Caco-2 (cell line): Measurements from ENCODE around the gene C1orf226. TPM values are rescaled to one million over a fixed set of nuclear protein-coding genes. Genes with fewer than 3 reads are reported as not detected.

Experiments
- BruUV-seq: library from RNA; stranded (reverse); fragments of 400-500 nt; replicated peaks from 2 replicates; lab custom pipeline; 2021; lab: Mats Ljungman, UMichigan
- CTCF ChIA-PET: fragments of 300-600 bp; sonication (Branson Sonifier 250); formaldehyde crosslinking; loops from one replicate; lab custom pipeline; 2022; ENCODE audit warnings: antibody characterized with exemption; lab: Charles Lee
- POLR2A ChIA-PET: fragments of 300-600 bp; sonication (Branson Sonifier 250); formaldehyde crosslinking; loops from one replicate; lab custom pipeline; 2022; ENCODE audit warnings: antibody characterized with exemption; lab: Charles Lee
- DNase-seq, 2 experiments: peaks; one replicate each; pipeline versions ENCODE4 v3.0.0 to v3.0.0-alpha.2; 2020 to 2022
- H3K27me3 ChIP-seq: replicated peaks from 2 replicates; pipeline ENCODE4 v1.6.0; 2011; ENCODE audit warnings: low read length; ENCODE audit not compliant: control insufficient read depth, insufficient read depth
- H3K36me3 ChIP-seq: 2 replicates; pipeline ENCODE4 v1.5.1; 2011; ENCODE audit warnings: low read length; ENCODE audit not compliant: control insufficient read depth, insufficient read depth
- H3K4me1 ChIP-seq: fragments of 250-450 bp; sonication (Bioruptor Pico); 2 replicates; pipeline ENCODE4 v1.5.1; 2020; ENCODE audit warnings: mild to moderate bottlenecking
- H3K4me3 ChIP-seq: 2 replicates; pipeline ENCODE4 v1.5.1; 2011; ENCODE audit warnings: low read depth, mild to moderate bottlenecking, control low read depth, low read length
- H3K9me3 ChIP-seq: fragments of 250-450 bp; sonication (Bioruptor Pico); 2 replicates; pipeline ENCODE4 v1.5.1; 2020; ENCODE audit warnings: mild to moderate bottlenecking, moderate library complexity
- H3K27ac Mint-ChIP-seq: one replicate; pipeline ENCODE4 v1.8.0; 2022; ENCODE audit warnings: mixed read lengths; ENCODE audit not compliant: unreplicated experiment
- H3K27me3 Mint-ChIP-seq: one replicate; pipeline ENCODE4 v1.8.0; 2022; ENCODE audit warnings: mixed read lengths; ENCODE audit not compliant: insufficient read depth, unreplicated experiment
- H3K36me3 Mint-ChIP-seq: one replicate; pipeline ENCODE4 v1.8.0; 2022; ENCODE audit warnings: mild to moderate bottlenecking, mixed read lengths; ENCODE audit not compliant: insufficient read depth, unreplicated experiment
- H3K4me1 Mint-ChIP-seq: one replicate; pipeline ENCODE4 v1.8.0; 2022; ENCODE audit warnings: low read depth, mixed read lengths; ENCODE audit not compliant: unreplicated experiment
- H3K4me3 Mint-ChIP-seq: one replicate; pipeline ENCODE4 v1.8.0; 2022; ENCODE audit warnings: mild to moderate bottlenecking, moderate library complexity, mixed read lengths; ENCODE audit not compliant: unreplicated experiment
- H3K9me3 Mint-ChIP-seq: one replicate; pipeline ENCODE4 v1.8.0; 2022; ENCODE audit warnings: mixed read lengths; ENCODE audit not compliant: unreplicated experiment
- intact Hi-C: fragments of 100-400 bp; cut with micrococcal nuclease; formaldehyde crosslinking; loops from one replicate; pipeline ENCODE4 v1.10.0; 2022; ENCODE audit not compliant: unreplicated experiment
- total RNA-seq: library from RNA; stranded (reverse); gene quantifications from 2 replicates; pipeline ENCODE4 v1.2.3, GENCODE V29; 2022
- TF ChIP-seq, protein P1 (sequence below), 2 experiments: fragments of 200-600 bp in 1 of 2; IDR thresholded peaks; 1 replicate in 1 of 2; 2 replicates in 1 of 2; pipeline versions ENCODE4 v1.5.1 to v1.8.0; 2011 to 2022; ENCODE audit warnings: antibody characterized with exemption in 1 of 2, control low read depth in 1 of 2, inconsistent platforms in 1 of 2, low read depth in 1 of 2, low read length in 1 of 2, mild to moderate bottlenecking in 1 of 2, moderate library complexity in 1 of 2; ENCODE audit not compliant: insufficient read depth in 1 of 2, severe bottlenecking in 1 of 2, unreplicated experiment in 1 of 2

C1orf226 gene
- total RNA-seq, 1 experiment from 2014 or later = 7.3 TPM

GRCh38 chr1:162369571-162369970 is 12.0 kb upstream of the C1orf226 start:
- peaks cover 4% of the 10 kb centered on the region; the same call in 1 of the 2 replicates for H3K4me1 ChIP-seq
- no peak overlapping the region for H3K4me3 Mint-ChIP-seq
- DNase-seq = no peak
- no peaks in the 10 kb centered on the region; the same call in 1 of the 2 replicates for H3K36me3 ChIP-seq
- H3K27ac Mint-ChIP-seq = no peak overlapping the region
- intact Hi-C loops = no loop called here
- TF ChIP-seq, protein P1, sequence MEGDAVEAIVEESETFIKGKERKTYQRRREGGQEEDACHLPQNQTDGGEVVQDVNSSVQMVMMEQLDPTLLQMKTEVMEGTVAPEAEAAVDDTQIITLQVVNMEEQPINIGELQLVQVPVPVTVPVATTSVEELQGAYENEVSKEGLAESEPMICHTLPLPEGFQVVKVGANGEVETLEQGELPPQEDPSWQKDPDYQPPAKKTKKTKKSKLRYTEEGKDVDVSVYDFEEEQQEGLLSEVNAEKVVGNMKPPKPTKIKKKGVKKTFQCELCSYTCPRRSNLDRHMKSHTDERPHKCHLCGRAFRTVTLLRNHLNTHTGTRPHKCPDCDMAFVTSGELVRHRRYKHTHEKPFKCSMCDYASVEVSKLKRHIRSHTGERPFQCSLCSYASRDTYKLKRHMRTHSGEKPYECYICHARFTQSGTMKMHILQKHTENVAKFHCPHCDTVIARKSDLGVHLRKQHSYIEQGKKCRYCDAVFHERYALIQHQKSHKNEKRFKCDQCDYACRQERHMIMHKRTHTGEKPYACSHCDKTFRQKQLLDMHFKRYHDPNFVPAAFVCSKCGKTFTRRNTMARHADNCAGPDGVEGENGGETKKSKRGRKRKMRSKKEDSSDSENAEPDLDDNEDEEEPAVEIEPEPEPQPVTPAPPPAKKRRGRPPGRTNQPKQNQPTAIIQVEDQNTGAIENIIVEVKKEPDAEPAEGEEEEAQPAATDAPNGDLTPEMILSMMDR (IDR thresholded peaks at IDR 0.05; ENCODE audit: insufficient read depth in 1 of 2, low read depth in 1 of 2, low read length in 1 of 2, severe bottlenecking in 1 of 2, unreplicated experiment in 1 of 2) = no peak
- no peaks in the 10 kb centered on the region for H3K9me3 Mint-ChIP-seq
- H3K27me3 Mint-ChIP-seq = no peaks in the 10 kb centered on the region
- H3K4me3 ChIP-seq = no peak overlapping the region
- ChIA-PET POLR2A (no interaction called here), CTCF (no interaction called here)
- no peaks in the 10 kb centered on the region for H3K36me3 Mint-ChIP-seq
- no TSS peak for BruUV-seq
- peaks cover 8% of the 10 kb centered on the region for H3K4me1 Mint-ChIP-seq
- H3K27me3 ChIP-seq = no peaks in the 10 kb centered on the region
- H3K9me3 ChIP-seq = no peaks in the 10 kb centered on the region

DNA sequence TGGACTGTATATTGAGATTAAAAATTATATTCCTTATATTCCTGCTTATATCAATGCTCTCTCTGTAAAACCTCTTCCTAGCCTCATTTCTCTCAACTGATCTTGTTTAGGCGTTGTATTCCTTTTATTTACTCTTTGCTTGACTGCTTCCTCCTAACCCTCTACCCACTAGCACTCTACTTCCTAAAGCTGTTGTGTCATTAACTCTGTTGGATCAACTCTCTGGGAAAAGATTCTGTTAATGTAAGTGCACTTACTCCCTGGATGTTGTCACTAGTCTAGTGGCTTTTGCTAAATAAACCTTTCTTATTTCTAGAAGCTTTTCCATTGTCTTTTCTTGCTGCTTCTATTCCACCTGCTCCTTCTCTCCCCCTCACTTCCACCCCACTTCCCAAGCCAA is 11.4 kb upstream of the C1orf226 start:
- H3K27ac Mint-ChIP-seq = no peak overlapping the region
- TF ChIP-seq, protein P1 (IDR thresholded peaks at IDR 0.05; ENCODE audit: insufficient read depth in 1 of 2, low read depth in 1 of 2, low read length in 1 of 2, severe bottlenecking in 1 of 2, unreplicated experiment in 1 of 2) = no peak
- ChIA-PET POLR2A (no interaction called here), CTCF (no interaction called here)
- no peaks in the 10 kb centered on the region for H3K36me3 Mint-ChIP-seq
- Histone ChIP-seq H3K9me3 (no peaks in the 10 kb centered on the region), H3K27me3 (no peaks in the 10 kb centered on the region), H3K4me3 (no peak overlapping the region), H3K36me3 (no peaks in the 10 kb centered on the region; the same call in 1 of the 2 replicates), H3K4me1 (peaks cover 4% of the 10 kb centered on the region; the same call in 1 of the 2 replicates)
- no TSS peak for BruUV-seq
- no peaks in the 10 kb centered on the region for H3K9me3 Mint-ChIP-seq
- intact Hi-C loops = no loop called here
- H3K4me1 Mint-ChIP-seq = peaks cover 8% of the 10 kb centered on the region
- no peak for DNase-seq
- no peaks in the 10 kb centered on the region for H3K27me3 Mint-ChIP-seq
- no peak overlapping the region for H3K4me3 Mint-ChIP-seq

DNA sequence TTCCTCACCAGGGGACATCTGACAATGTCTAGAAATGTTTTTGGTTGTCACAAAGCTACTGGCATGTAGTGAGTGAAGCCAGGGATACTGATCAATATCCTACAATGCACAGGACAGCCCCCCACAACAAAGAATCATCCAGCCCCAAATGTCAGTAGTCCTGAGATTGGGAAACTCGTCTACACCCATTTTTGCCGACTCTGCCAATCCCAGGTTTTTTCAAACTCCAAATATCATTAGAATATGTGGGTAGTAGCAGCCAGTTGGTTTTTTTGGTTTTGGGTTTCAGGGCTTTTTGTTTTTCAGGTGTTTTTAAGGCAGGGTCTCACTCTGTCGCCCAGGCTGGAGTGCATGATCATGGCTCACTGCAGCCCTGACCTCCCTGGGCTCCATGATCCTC is 10.8 kb upstream of the C1orf226 start:
- H3K4me1 ChIP-seq = peaks cover 4% of the 10 kb centered on the region; the same call in 1 of the 2 replicates
- TF ChIP-seq, protein P1 (IDR thresholded peaks at IDR 0.05; ENCODE audit: insufficient read depth in 1 of 2, low read depth in 1 of 2, low read length in 1 of 2, severe bottlenecking in 1 of 2, unreplicated experiment in 1 of 2) = no peak
- Mint-ChIP-seq H3K4me3 (no peak overlapping the region), H3K27me3 (no peaks in the 10 kb centered on the region), H3K9me3 (no peaks in the 10 kb centered on the region), H3K27ac (no peak overlapping the region), H3K36me3 (no peaks in the 10 kb centered on the region), H3K4me1 (peaks cover 8% of the 10 kb centered on the region)
- no peaks in the 10 kb centered on the region; the same call in 1 of the 2 replicates for H3K36me3 ChIP-seq
- CTCF ChIA-PET = interaction anchor here (0.7 kb wide), 1 partner anchor 70 kb away, joined by 3 read pairs; no protein-coding TSS in a partner anchor
- no peaks in the 10 kb centered on the region for H3K27me3 ChIP-seq
- no peak for DNase-seq
- intact Hi-C loops = no loop called here
- POLR2A ChIA-PET = no interaction called here
- H3K9me3 ChIP-seq = no peaks in the 10 kb centered on the region
- H3K4me3 ChIP-seq = no peak overlapping the region
- BruUV-seq = no TSS peak
